Activated CD4-positive, alpha-beta T cell treated with anti-CD3 and anti-CD28 coated beads, Interleukin-2, amount 10 ng/mL, durations not matched to agents 7 days and 5 days (primary cell): ENCODE results near the gene TBCC. TPM values are rescaled to one million over a fixed set of nuclear protein-coding genes. Genes with fewer than 3 reads are reported as not detected.

Source experiments
- CTCF ChIA-PET: fragments of 350-600 bp; sonication (Branson Sonifier 250); formaldehyde crosslinking; loops from one replicate; lab custom pipeline; 2021; ENCODE audit warnings: antibody characterized with exemption; lab: Charles Lee
- POLR2A ChIA-PET: fragments of 350-600 bp; sonication (Branson Sonifier 250); formaldehyde crosslinking; loops from one replicate; lab custom pipeline; 2021; ENCODE audit warnings: antibody characterized with exemption; lab: Charles Lee
- DNase-seq: peaks from one replicate; pipeline ENCODE4 v3.0.0-alpha.2; 2020
- H3K27ac Mint-ChIP-seq: one replicate; pipeline ENCODE4 v1.8.0; 2021; ENCODE audit warnings: mild to moderate bottlenecking, moderate library complexity, mixed read lengths
- H3K27me3 Mint-ChIP-seq: one replicate; pipeline ENCODE4 v1.8.0; 2021; ENCODE audit warnings: mixed read lengths
- H3K36me3 Mint-ChIP-seq: one replicate; pipeline ENCODE4 v1.8.0; 2021; ENCODE audit warnings: low read depth, mixed read lengths
- H3K4me1 Mint-ChIP-seq: one replicate; pipeline ENCODE4 v1.8.0; 2021; ENCODE audit warnings: mixed read lengths
- H3K4me3 Mint-ChIP-seq: one replicate; pipeline ENCODE4 v1.8.0; 2021; ENCODE audit warnings: mild to moderate bottlenecking, moderate library complexity, mixed read lengths
- H3K9me3 Mint-ChIP-seq: one replicate; pipeline ENCODE4 v1.8.0; 2021; ENCODE audit warnings: mixed read lengths
- total RNA-seq, 2 experiments: library from RNA; stranded (reverse); gene quantifications; one replicate each; pipeline ENCODE4 v1.2.3, GENCODE V29; 2021

The TBCC gene, protein sequence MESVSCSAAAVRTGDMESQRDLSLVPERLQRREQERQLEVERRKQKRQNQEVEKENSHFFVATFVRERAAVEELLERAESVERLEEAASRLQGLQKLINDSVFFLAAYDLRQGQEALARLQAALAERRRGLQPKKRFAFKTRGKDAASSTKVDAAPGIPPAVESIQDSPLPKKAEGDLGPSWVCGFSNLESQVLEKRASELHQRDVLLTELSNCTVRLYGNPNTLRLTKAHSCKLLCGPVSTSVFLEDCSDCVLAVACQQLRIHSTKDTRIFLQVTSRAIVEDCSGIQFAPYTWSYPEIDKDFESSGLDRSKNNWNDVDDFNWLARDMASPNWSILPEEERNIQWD
- 10 to 100 TPM; 37.1 to 38.6 TPM for total RNA-seq

DNA sequence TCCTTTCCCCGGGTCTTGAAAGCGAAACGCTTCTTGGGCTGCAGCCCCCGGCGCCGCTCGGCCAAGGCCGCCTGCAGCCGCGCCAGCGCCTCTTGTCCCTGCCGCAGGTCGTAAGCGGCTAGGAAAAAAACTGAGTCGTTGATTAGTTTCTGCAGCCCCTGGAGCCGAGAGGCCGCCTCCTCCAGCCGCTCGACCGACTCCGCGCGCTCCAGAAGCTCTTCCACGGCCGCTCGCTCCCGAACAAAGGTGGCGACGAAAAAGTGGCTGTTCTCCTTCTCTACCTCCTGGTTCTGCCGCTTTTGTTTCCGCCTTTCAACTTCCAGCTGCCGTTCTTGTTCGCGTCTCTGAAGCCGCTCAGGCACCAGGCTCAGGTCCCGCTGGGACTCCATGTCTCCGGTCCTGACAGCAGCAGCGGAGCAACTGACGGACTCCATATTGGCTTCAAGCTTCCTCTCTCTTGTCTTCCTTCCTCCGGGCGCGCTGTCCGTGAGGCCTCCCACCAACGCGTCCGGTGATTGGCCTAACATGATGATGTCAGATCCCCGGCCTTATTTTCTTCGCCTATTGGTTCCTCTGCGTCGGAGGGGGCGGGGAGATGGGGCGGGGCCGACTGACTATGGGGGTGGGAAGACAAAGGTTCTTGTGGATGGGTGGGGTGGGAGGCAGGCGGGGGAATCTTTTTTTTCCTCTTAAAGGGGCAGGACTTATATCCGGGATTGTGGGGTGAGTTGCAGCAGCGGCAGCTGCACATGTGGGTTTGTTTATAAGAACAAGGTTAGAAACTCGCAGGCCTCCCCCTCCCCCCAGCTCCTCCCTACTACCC is at the start of gene TBCC:
TBCC (minus strand) TSS at position 464 of the 823 bp plus-strand sequence; CDS start at position 434, 30 bp downstream.
- CTCF ChIA-PET: interaction anchor here (0.7 to 3.5 kb wide), 10 partner anchors 14 to 139 kb away, joined by 3 to 19 read pairs (median 4); partner anchors contain the start of gene RPL7L1
- DNase-seq: peak; percentile 97
- POLR2A ChIA-PET: interaction anchor here (0.6 to 1.5 kb wide), 5 partner anchors 25 to 1371 kb away, joined by 3 to 6 read pairs (median 3); partner anchors contain the start of gene RPL7L1
- Mint-ChIP-seq H3K27ac (peak within 1 kb of the TSS; percentile 100), H3K4me1 (peaks cover 34% of the 10 kb centered on the region), H3K9me3 (no peaks in the 10 kb centered on the region), H3K4me3 (peak within 1 kb of the TSS; percentile 100), H3K27me3 (no peaks in the 10 kb centered on the region), H3K36me3 (peaks cover 25% of the 10 kb centered on the region)

DNA sequence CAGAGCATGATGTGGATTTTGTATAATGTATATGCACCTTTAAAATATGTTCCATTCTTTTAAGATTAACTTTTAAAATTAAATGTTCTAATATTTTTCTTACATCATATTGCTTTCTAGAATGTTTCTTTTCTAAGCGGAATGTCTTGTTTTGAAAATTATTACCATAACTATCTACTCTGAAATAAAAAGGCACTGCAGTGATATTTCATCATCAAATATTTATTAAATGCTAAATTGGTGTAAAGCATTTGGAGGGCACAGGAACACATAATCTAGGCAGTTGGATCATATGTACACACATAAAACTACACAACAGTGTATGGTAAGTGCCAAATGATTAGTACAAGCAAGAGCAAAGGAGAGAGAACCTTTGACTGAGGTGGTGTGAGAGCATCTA is 49.7 kb upstream of the TBCC start:
- POLR2A ChIA-PET: no interaction called here
- H3K27me3 Mint-ChIP-seq: no peaks in the 10 kb centered on the region
- no peak overlapping the region for H3K4me3 Mint-ChIP-seq

DNA sequence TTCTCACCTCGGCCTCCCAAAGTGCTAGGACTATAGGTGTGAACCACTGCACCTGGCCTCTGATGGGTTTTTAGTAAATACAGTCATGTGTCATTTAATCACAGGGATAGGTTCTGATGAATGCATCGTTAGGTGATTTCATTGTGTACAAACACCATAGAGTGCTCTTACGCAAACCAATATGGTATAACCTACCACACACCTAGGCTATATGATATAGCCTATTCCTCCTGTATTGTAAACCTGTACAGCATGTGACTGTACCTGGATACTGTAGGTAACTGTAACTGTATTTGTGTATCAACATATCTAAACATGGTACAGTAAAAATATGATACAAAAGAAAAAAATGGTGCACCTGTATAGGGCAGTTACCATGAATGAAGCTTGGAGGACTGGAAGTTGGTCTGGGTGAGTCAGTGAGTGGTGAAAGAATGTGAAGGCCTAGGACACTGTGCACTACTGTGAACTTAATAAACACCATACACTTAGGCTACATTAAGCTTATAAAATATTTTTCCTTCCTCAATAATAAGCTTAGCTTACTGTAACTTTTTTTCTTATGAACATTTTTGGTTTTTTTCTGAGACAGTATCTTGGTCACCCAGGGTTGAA is 45.9 kb upstream of the TBCC start:
- H3K27me3 Mint-ChIP-seq: no peaks in the 10 kb centered on the region
- POLR2A ChIA-PET: no interaction called here
- H3K4me1 Mint-ChIP-seq: peaks cover 40% of the 10 kb centered on the region
- H3K36me3 Mint-ChIP-seq: peaks cover 15% of the 10 kb centered on the region
- CTCF ChIA-PET: interaction anchor here (0.6 to 0.9 kb wide), 5 partner anchors 19 to 406 kb away, joined by 3 to 6 read pairs (median 4); no protein-coding TSS in a partner anchor
- no peak for DNase-seq
- no peak overlapping the region for H3K4me3 Mint-ChIP-seq
- H3K9me3 Mint-ChIP-seq: no peaks in the 10 kb centered on the region
- no peak overlapping the region for H3K27ac Mint-ChIP-seq

More for the DNA sequence above, 49.7 kb upstream of the TBCC start:
- DNase-seq: no peak
- H3K36me3 Mint-ChIP-seq: peaks cover 4% of the 10 kb centered on the region
- CTCF ChIA-PET: no interaction called here
- H3K9me3 Mint-ChIP-seq: no peaks in the 10 kb centered on the region
- H3K27ac Mint-ChIP-seq: no peak overlapping the region
- H3K4me1 Mint-ChIP-seq: peaks cover 21% of the 10 kb centered on the region

DNA sequence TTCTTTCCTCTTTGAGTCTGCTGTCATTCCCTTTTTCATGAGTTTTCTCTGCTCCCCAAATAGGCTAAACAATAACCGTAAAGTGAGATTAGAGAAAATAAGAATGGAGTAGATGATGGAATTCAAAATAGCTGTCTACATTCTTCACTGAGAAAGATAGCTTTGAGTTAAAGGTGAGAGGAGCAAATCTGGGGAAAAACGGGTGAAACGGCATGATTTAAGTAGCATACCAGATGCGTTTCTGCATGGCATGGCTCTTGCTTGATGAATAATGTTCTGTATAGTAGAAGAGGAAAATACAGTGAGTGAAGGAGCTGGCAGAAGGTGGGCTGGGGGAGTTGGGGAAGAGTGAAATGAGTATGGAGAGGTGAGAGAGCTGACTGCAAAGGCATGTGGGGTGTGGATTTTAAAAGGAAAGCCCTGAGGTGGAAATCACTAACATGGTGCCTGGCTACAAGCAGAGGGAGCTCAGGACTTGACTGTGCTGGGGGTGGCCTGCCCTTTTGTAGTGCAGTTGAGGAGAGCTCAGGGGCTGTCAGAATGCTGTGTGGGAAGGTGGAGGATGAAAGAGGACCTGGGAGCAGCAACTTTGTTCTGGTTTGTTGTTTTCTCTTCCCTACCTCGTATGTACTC is 44.8 kb upstream of the TBCC start:
- Mint-ChIP-seq H3K36me3 (peaks cover 15% of the 10 kb centered on the region), H3K27me3 (no peaks in the 10 kb centered on the region)
- no peak for DNase-seq

DNA sequence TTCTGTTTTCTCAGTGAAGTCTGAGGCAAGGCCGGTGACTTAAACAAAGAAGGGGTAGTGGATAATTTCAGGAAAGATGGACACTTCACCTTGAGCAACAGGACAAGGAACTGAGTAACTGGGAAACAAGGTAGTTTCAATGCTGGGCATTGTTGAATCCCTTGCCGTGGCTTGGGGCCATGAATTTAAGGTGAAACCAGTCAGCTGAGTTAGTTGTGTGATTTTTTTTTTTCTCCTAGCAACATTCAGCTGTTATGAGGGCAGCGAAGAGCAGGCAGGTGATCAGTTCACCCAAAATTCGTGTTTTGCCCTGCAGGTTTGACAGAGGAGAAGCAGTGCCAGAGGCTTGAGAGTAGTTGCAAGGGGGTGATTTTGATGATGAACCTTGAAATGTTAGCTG is 42.8 kb upstream of the TBCC start:
- no peak for DNase-seq
- H3K36me3 Mint-ChIP-seq: peaks cover 32% of the 10 kb centered on the region
- POLR2A ChIA-PET: no interaction called here
- no peak overlapping the region for H3K4me3 Mint-ChIP-seq
- peaks cover 29% of the 10 kb centered on the region for H3K4me1 Mint-ChIP-seq
- no peaks in the 10 kb centered on the region for H3K27me3 Mint-ChIP-seq
- CTCF ChIA-PET: no interaction called here
- H3K9me3 Mint-ChIP-seq: no peaks in the 10 kb centered on the region
- no peak overlapping the region for H3K27ac Mint-ChIP-seq

More for the DNA sequence above, 44.8 kb upstream of the TBCC start:
- H3K4me3 Mint-ChIP-seq: no peak overlapping the region
- ChIA-PET POLR2A (interaction anchor here (0.9 kb wide), 1 partner anchor 44 kb away, joined by 3 read pairs; the partner anchor contains the start of gene TBCC), CTCF (no interaction called here)
- H3K27ac Mint-ChIP-seq: peak overlapping the region; percentile 14
- no peaks in the 10 kb centered on the region for H3K9me3 Mint-ChIP-seq
- H3K4me1 Mint-ChIP-seq: peaks cover 32% of the 10 kb centered on the region

DNA sequence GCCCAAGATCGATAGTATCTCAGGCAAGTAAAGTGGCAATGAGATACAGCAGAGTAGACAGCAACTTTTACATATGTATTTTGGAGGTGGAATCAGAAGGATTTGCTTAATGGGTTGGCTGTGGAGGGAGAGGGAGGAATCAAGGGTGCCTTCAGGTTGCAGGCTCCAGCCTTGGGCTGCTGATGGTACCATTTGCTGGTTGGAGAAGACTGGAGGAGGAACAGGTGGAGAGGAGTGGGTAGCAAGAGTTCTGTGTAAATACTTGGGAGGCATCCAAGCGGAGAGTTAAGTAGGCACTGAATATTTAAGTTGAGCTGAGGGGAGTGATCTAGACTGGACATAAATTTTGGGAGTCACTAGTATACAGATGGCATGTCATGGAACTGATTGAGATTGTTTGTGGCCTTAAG is 41.2 kb upstream of the TBCC start:
- Mint-ChIP-seq H3K4me3 (no peak overlapping the region), H3K27me3 (no peaks in the 10 kb centered on the region), H3K36me3 (peaks cover 33% of the 10 kb centered on the region), H3K4me1 (peaks cover 29% of the 10 kb centered on the region), H3K9me3 (no peaks in the 10 kb centered on the region), H3K27ac (no peak overlapping the region)
- DNase-seq: no peak
- POLR2A ChIA-PET: interaction anchor here (0.6 kb wide), 1 partner anchor 72 kb away, joined by 4 read pairs; no protein-coding TSS in a partner anchor
- CTCF ChIA-PET: interaction anchor here (0.6 to 1.5 kb wide), 3 partner anchors 46 to 225 kb away, joined by 3 read pairs; a partner anchor contains a TSS

DNA sequence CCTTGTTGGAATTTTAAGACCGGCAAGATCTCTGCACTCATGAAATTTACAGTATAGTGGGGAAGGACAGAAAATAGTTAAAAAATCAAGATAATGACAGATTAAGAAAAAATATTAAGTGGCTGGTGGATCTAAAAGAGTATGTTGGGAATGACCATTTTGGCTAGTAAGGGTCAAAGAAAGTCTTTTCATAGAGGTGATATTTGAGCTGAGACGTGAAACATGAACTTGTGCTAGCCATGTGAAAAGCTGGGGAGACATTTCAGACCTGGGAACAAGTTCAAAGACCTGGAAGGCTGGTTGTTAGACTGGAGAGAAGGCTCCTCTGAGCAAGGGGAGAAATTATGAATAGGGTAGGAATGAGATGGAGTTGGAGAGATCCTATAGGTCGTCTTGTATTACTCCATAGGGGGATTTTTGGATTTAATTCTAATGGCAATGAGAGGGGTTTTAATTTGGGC is 40.7 kb upstream of the TBCC start:
- peaks cover 35% of the 10 kb centered on the region for H3K36me3 Mint-ChIP-seq
- DNase-seq: no peak
- POLR2A ChIA-PET: no interaction called here
- H3K9me3 Mint-ChIP-seq: no peaks in the 10 kb centered on the region
- H3K4me1 Mint-ChIP-seq: peaks cover 27% of the 10 kb centered on the region
- H3K27me3 Mint-ChIP-seq: no peaks in the 10 kb centered on the region
- H3K4me3 Mint-ChIP-seq: no peak overlapping the region
- CTCF ChIA-PET: interaction anchor here (1.5 kb wide), 1 partner anchor 46 kb away, joined by 3 read pairs; no protein-coding TSS in a partner anchor
- H3K27ac Mint-ChIP-seq: no peak overlapping the region

DNA sequence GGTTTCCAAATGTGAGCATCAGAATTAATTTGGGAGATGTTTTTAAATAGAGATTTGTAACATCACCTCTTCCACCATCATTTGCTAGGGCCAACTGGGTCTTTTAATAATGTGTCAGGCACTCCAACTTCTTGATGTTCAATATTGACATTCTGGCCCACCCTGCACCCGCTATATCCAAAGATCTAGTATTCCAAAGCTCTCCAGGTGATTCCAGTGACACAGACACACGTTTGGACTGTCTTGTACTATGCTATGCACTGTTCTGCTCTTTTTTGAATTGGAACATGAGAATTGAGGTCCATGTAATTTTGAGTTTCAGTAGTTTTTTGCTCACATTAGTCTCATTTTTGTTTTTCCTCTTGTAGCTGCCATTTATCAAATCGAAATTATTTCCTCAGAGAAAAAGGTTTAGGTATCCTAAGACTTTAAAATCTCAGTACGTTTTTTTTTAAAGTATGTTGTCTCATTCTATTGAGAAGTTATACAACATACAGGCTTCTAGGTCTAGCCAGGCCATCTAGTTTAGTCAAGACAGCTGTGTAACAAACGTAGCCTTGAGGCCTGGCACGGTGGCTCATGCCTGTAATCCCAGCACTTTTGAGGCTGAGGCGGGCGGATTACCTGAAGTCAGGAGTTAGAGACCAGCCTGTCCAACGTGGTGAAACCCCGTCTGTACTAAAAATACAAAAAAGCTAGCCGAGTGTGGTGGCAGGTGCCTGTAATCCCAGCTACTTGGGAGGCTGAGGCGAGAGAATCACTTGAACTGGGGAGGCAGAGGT is 39.0 kb upstream of the TBCC start:
- CTCF ChIA-PET: interaction anchor here (0.6 to 1.4 kb wide), 2 partner anchors 14 to 887 kb away, joined by 3 to 6 read pairs; no protein-coding TSS in a partner anchor
- POLR2A ChIA-PET: interaction anchor here (0.6 to 1.2 kb wide), 2 partner anchors 8 to 30 kb away, joined by 3 read pairs; no protein-coding TSS in a partner anchor
- DNase-seq: no peak
- Mint-ChIP-seq H3K36me3 (peaks cover 28% of the 10 kb centered on the region), H3K4me3 (peak overlapping the region; percentile 95), H3K4me1 (peaks cover 26% of the 10 kb centered on the region), H3K9me3 (no peaks in the 10 kb centered on the region), H3K27ac (peak overlapping the region; percentile 100), H3K27me3 (no peaks in the 10 kb centered on the region)

DNA sequence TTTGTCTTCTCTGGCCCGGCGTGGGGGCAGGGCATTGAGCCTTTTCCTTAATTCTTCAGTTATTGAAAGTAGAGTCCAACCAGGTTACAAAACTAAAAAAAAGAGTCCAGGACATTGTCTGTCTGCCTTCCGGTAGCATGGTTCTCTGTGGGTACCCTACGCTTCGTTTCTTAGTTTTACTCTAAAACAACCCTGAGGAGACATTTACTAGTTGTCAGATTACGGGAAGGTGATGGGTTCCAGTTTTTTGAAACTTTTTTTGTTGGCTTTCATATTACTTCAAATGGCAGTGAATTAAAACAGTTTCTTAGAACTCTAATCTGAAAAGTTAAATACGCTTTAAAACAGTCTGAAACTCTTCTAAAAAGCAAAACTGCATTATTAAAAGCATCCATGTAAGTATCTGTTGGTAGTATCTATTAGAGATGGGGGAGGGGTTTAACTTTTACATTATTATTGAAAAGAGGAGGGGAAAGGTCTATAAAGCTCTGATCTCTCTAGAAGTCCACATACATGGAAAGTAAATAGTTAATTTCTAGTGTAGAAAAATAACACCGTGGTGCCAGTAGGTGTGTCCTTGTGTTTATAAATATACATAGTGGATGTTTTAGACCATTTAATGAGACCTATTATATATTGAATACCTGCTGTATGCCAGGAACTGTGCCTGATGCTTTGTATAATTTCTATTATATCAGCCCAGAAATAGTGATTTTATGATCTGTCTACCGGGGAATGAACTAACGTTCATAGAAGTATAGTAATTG is 38.2 kb upstream of the TBCC start:
- peak overlapping the region; percentile 95 for H3K4me3 Mint-ChIP-seq
- H3K27me3 Mint-ChIP-seq: no peaks in the 10 kb centered on the region
- peaks cover 27% of the 10 kb centered on the region for H3K4me1 Mint-ChIP-seq
- DNase-seq: no peak
- H3K36me3 Mint-ChIP-seq: peaks cover 22% of the 10 kb centered on the region
- ChIA-PET CTCF (interaction anchor here (0.6 to 1.4 kb wide), 2 partner anchors 13 to 886 kb away, joined by 3 to 6 read pairs; no protein-coding TSS in a partner anchor), POLR2A (no interaction called here)
- H3K9me3 Mint-ChIP-seq: no peaks in the 10 kb centered on the region
- peak overlapping the region; percentile 100 for H3K27ac Mint-ChIP-seq

DNA sequence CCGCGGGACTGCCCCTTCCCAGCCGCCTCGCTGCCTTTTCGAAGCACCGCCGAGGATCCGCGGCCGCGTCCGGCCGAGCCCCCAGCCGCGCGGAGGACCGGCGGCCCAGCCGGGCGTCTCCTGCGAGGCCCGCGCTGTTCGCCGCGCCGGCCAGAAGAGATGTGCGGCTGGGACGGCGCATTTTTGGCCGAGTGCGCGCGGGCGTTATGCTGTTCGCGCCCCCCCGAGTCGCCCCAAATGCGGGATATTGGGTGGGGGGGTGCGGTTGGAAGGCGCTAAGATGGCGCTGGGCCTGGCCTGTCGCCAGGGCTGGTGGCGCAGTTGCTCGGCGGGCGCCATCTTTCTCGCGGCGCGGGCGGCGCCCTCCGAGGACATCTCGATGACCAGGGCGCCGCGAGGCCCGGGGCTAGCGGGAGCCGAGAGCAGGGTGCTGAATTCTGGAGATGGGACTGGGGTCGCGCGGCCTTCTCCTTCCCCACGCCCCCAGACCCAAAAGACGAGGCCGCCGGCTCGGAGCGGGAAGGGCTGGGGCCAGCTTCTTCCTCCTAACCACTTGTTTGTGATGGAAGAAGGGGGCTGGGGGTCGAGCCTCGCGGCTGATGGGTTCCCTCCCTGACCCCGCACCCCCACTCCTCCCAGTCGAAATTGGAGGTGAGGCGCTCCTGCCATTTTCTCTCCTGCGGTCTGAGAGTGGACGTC is 37.4 kb upstream of the TBCC start:
- CTCF ChIA-PET: interaction anchor here (1.8 kb wide), 1 partner anchor 12 kb away, joined by 6 read pairs; no protein-coding TSS in a partner anchor
- Mint-ChIP-seq H3K4me3 (peak overlapping the region; percentile 95), H3K4me1 (peaks cover 23% of the 10 kb centered on the region), H3K27me3 (no peaks in the 10 kb centered on the region), H3K27ac (peak overlapping the region; percentile 100), H3K36me3 (peaks cover 22% of the 10 kb centered on the region), H3K9me3 (no peaks in the 10 kb centered on the region)
- POLR2A ChIA-PET: no interaction called here
- peak; percentile 75 for DNase-seq
